Panc1 (cell line): ENCODE measurements around the gene MB21D2. TPM values are rescaled to one million over a fixed set of nuclear protein-coding genes. Genes with fewer than 3 reads are reported as not detected.

Experiments
- ATAC-seq: fragments of 200-7000 bp; cut with Tn5 transposase; 2 replicates; pipeline ENCODE4 v1.9.1; 2020; ENCODE audit warnings: mild to moderate bottlenecking, moderate library complexity
- BruUV-seq: library from RNA; stranded (reverse); fragments of 400-500 nt; replicated peaks from 2 replicates; lab custom pipeline; 2021; lab: Mats Ljungman, UMichigan
- CTCF ChIA-PET: fragments of 300-600 bp; sonication (Branson Sonifier 250); formaldehyde crosslinking; loops from one replicate; lab custom pipeline; 2022; ENCODE audit warnings: antibody characterized with exemption; lab: Charles Lee
- POLR2A ChIA-PET: fragments of 300-600 bp; sonication (Branson Sonifier 250); formaldehyde crosslinking; loops from one replicate; lab custom pipeline; 2022; ENCODE audit warnings: antibody characterized with exemption; lab: Charles Lee
- DNase-seq: peaks from one replicate; pipeline ENCODE4 v3.0.0-alpha.2; 2010; ENCODE audit warnings: low read depth, low spot score
- H3K27ac ChIP-seq: 2 replicates; pipeline ENCODE4 v1.5.1; 2011; ENCODE audit warnings: mild to moderate bottlenecking, low read length, inconsistent platforms
- H3K27me3 ChIP-seq: fragments of 200-500 bp; sonication (Bioruptor generic); 2 replicates; pipeline ENCODE4 v1.6.0; 2014; ENCODE audit warnings: low read length, inconsistent platforms; ENCODE audit not compliant: control insufficient read depth, insufficient read depth
- H3K36me3 ChIP-seq: fragments of 200-500 bp; sonication (Bioruptor generic); 2 replicates; pipeline ENCODE4 v1.5.1; 2014; ENCODE audit warnings: inconsistent platforms, mild to moderate bottlenecking, low read length, moderate library complexity; ENCODE audit not compliant: control insufficient read depth, insufficient read depth
- H3K4me1 ChIP-seq: 2 replicates; pipeline ENCODE4 v1.5.1; 2011; ENCODE audit warnings: inconsistent platforms, mild to moderate bottlenecking, low read length, moderate library complexity; ENCODE audit not compliant: control insufficient read depth, insufficient read depth
- H3K4me3 ChIP-seq, 2 experiments: 2 replicates each; pipeline ENCODE4 v1.5.1; 2011 to 2012; ENCODE audit warnings: low read depth in 2 of 2, low read length in 2 of 2, mild to moderate bottlenecking in 2 of 2, inconsistent platforms in 1 of 2, moderate library complexity in 1 of 2
- H3K9me3 ChIP-seq: fragments of 200-500 bp; sonication (Bioruptor generic); 2 replicates; pipeline ENCODE4 v1.5.1; 2014; ENCODE audit warnings: low read depth, mild to moderate bottlenecking, inconsistent platforms, low read length, moderate library complexity; ENCODE audit not compliant: control insufficient read depth, insufficient read depth
- POLR2AphosphoS5 ChIP-seq: IDR thresholded peaks from 2 replicates; pipeline ENCODE4 v1.6.1; 2012; ENCODE audit warnings: mild to moderate bottlenecking, low read depth, low read length, moderate library complexity
- SIN3A ChIP-seq: IDR thresholded peaks from 2 replicates; pipeline ENCODE4 v1.6.1; 2012; ENCODE audit warnings: low read depth, mild to moderate bottlenecking, low read length, moderate library complexity, borderline replicate concordance; ENCODE audit not compliant: insufficient read depth
- TCF7L2 ChIP-seq: IDR thresholded peaks from 2 replicates; pipeline ENCODE4 v1.6.1; 2011; ENCODE audit warnings: mild to moderate bottlenecking, low read depth, low read length, inconsistent platforms
- in situ Hi-C: cut with HindIII; loops from 2 replicates; pipeline ENCODE4 v1.10.0; 2016; ENCODE audit warnings: low sequenced_read_pairs, low pct_unique_long_range_greater_than_20kb
- intact Hi-C: fragments of 100-400 bp; cut with micrococcal nuclease; formaldehyde crosslinking; loops from one replicate; pipeline ENCODE4 v1.10.0; 2022; ENCODE audit not compliant: unreplicated experiment
- total RNA-seq: library from RNA; stranded (reverse); gene quantifications from one replicate; pipeline ENCODE4 v1.2.1, GENCODE V29; 2021; ENCODE audit not compliant: unreplicated experiment
- TF ChIP-seq, protein P1 (sequence below), 2 experiments: IDR thresholded peaks; 2 replicates each; pipeline ENCODE4 v1.6.1; 2011 to 2012; ENCODE audit warnings: low read depth in 2 of 2, control low read depth in 1 of 2, low read length in 1 of 2, mild to moderate bottlenecking in 1 of 2, moderate library complexity in 1 of 2; ENCODE audit not compliant: insufficient read depth in 1 of 2
- TF ChIP-seq, protein P2 (sequence below): fragments of 450-650 bp; IDR thresholded peaks from 2 replicates; pipeline ENCODE4 v1.5.1; 2017; ENCODE audit warnings: mild to moderate bottlenecking

Gene MB21D2
- total RNA-seq, 1 experiment from 2014 or later, result 7.8 TPM

DNA sequence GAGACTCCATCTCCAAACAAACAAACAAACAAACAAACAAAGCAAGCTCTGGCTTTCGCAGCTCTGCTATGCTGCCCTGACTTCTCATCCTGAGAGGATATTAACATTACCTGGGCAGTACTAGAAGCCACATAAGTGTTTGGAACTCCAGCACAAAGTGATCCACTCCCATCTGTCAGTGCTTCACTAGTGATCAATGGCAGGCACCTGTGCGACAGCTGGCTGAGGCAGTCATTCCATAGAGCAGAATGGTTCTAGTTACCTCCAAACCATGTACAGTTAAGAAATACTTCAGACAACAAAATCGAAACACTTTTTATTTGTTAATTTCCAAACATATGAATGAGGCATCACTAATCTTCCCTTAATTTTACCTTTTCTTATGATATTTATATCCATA lies 2.8 kb upstream of the MB21D2 start:
- BruUV-seq, result no TSS peak
- peaks cover 12% of the 10 kb centered on the region for H3K4me1 ChIP-seq
- no peak overlapping the region for H3K4me3 ChIP-seq
- no peaks in the 10 kb centered on the region for H3K27me3 ChIP-seq
- H3K27ac ChIP-seq, result no peak overlapping the region
- in situ Hi-C loops, result no loop called here
- POLR2A ChIA-PET, result no interaction called here
- no peaks in the 10 kb centered on the region; the same call in 1 of the 2 replicates for H3K36me3 ChIP-seq
- no peaks in the 10 kb centered on the region for H3K9me3 ChIP-seq
- TF ChIP-seq TCF7L2 (no peak), POLR2AphosphoS5 (no peak), SIN3A (no peak)
- TF ChIP-seq, protein P1, sequence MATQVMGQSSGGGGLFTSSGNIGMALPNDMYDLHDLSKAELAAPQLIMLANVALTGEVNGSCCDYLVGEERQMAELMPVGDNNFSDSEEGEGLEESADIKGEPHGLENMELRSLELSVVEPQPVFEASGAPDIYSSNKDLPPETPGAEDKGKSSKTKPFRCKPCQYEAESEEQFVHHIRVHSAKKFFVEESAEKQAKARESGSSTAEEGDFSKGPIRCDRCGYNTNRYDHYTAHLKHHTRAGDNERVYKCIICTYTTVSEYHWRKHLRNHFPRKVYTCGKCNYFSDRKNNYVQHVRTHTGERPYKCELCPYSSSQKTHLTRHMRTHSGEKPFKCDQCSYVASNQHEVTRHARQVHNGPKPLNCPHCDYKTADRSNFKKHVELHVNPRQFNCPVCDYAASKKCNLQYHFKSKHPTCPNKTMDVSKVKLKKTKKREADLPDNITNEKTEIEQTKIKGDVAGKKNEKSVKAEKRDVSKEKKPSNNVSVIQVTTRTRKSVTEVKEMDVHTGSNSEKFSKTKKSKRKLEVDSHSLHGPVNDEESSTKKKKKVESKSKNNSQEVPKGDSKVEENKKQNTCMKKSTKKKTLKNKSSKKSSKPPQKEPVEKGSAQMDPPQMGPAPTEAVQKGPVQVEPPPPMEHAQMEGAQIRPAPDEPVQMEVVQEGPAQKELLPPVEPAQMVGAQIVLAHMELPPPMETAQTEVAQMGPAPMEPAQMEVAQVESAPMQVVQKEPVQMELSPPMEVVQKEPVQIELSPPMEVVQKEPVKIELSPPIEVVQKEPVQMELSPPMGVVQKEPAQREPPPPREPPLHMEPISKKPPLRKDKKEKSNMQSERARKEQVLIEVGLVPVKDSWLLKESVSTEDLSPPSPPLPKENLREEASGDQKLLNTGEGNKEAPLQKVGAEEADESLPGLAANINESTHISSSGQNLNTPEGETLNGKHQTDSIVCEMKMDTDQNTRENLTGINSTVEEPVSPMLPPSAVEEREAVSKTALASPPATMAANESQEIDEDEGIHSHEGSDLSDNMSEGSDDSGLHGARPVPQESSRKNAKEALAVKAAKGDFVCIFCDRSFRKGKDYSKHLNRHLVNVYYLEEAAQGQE (IDR thresholded peaks at IDR 0.05; ENCODE audit: insufficient read depth in 1 of 2, low read depth in 2 of 2, low read length in 1 of 2), result no peak
- TF ChIP-seq, protein P2, sequence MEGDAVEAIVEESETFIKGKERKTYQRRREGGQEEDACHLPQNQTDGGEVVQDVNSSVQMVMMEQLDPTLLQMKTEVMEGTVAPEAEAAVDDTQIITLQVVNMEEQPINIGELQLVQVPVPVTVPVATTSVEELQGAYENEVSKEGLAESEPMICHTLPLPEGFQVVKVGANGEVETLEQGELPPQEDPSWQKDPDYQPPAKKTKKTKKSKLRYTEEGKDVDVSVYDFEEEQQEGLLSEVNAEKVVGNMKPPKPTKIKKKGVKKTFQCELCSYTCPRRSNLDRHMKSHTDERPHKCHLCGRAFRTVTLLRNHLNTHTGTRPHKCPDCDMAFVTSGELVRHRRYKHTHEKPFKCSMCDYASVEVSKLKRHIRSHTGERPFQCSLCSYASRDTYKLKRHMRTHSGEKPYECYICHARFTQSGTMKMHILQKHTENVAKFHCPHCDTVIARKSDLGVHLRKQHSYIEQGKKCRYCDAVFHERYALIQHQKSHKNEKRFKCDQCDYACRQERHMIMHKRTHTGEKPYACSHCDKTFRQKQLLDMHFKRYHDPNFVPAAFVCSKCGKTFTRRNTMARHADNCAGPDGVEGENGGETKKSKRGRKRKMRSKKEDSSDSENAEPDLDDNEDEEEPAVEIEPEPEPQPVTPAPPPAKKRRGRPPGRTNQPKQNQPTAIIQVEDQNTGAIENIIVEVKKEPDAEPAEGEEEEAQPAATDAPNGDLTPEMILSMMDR, result no peak
- intact Hi-C loops, result no loop called here
- ATAC-seq, result no peak
- no peak for DNase-seq
- CTCF ChIA-PET, result interaction anchor here (0.6 kb wide), 1 partner anchor 21 kb away, joined by 5 read pairs; no protein-coding TSS in a partner anchor

DNA sequence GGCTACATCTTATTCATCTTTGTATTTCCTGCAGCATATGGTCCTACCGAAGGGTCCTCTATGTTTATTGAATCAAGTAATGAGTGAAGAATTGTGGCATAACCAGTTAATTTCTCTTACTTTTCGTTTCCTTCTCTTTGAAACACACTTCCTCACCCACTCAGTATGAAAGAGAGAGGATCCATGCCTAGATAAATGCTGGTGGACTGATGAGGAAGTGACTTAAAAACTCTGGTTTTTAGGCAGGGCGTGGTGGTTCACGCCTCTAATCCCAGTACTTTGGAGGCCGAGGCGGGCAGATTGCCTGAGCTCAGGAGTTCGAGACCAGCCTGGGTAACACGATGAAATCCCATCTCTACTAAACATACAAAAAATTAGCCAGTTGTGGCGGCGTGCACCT lies 2.2 kb upstream of the MB21D2 start:
- Histone ChIP-seq H3K4me3 (no peak overlapping the region), H3K4me1 (peaks cover 17% of the 10 kb centered on the region), H3K27ac (no peak overlapping the region), H3K27me3 (no peaks in the 10 kb centered on the region), H3K36me3 (no peaks in the 10 kb centered on the region; the same call in 1 of the 2 replicates), H3K9me3 (no peaks in the 10 kb centered on the region)
- CTCF ChIA-PET, result interaction anchor here (0.6 kb wide), 1 partner anchor 22 kb away, joined by 5 read pairs; no protein-coding TSS in a partner anchor
- no TSS peak for BruUV-seq
- ATAC-seq, result no peak
- in situ Hi-C loops, result no loop called here
- TF ChIP-seq TCF7L2, result no peak
- TF ChIP-seq SIN3A, result no peak
- TF ChIP-seq, protein P2, result no peak
- no peak for DNase-seq
- intact Hi-C loops, result loop anchor here (5.0 kb wide), 1 partner anchor 122 kb away; no protein-coding TSS in a partner anchor
- POLR2A ChIA-PET, result no interaction called here
